Mesendoderm (in vitro differentiated cells): ENCODE data around the gene RTF2.

ENCODE experiments used
- DNase-seq: peaks from one replicate; pipeline ENCODE4 v3.0.0; 2013
- H2AK5ac ChIP-seq: 2 replicates; pipeline ENCODE4 v1.6.1; 2013; ENCODE audit warnings: low read length, inconsistent platforms
- H2BK120ac ChIP-seq: 2 replicates; pipeline ENCODE4 v1.6.1; 2013; ENCODE audit warnings: low read depth, mild to moderate bottlenecking, low read length, moderate library complexity, mixed read lengths
- H2BK15ac ChIP-seq: replicated peaks from 2 replicates; pipeline ENCODE4 v1.6.1; 2013; ENCODE audit warnings: low read depth, mild to moderate bottlenecking, moderate library complexity
- H2BK5ac ChIP-seq: 2 replicates; pipeline ENCODE4 v1.6.1; 2013; ENCODE audit warnings: low read length, inconsistent platforms
- H3K18ac ChIP-seq: 2 replicates; pipeline ENCODE4 v1.6.1; 2013; ENCODE audit warnings: mild to moderate bottlenecking, low read length, mixed read lengths
- H3K23ac ChIP-seq: one replicate; pipeline ENCODE4 v1.6.1; 2013; ENCODE audit warnings: low read length
- H3K27ac ChIP-seq: 2 replicates; pipeline ENCODE4 v1.5.1; 2013; ENCODE audit warnings: low read depth, mild to moderate bottlenecking, inconsistent platforms, low read length, moderate library complexity
- H3K27me3 ChIP-seq: 2 replicates; pipeline ENCODE4 v1.6.1; 2013; ENCODE audit warnings: low read length, control low read depth, mild to moderate bottlenecking, inconsistent platforms; ENCODE audit not compliant: insufficient read depth, poor library complexity
- H3K36me3 ChIP-seq: 2 replicates; pipeline ENCODE4 v1.6.1; 2013; ENCODE audit warnings: low read length, inconsistent platforms; ENCODE audit not compliant: control insufficient read depth, insufficient read depth
- H3K4ac ChIP-seq: one replicate; pipeline ENCODE4 v1.6.1; 2013; ENCODE audit warnings: low read depth, mild to moderate bottlenecking, low read length, moderate library complexity
- H3K4me1 ChIP-seq: 2 replicates; pipeline ENCODE4 v1.6.1; 2013; ENCODE audit warnings: low read depth, low read length, inconsistent platforms; ENCODE audit not compliant: control insufficient read depth
- H3K4me2 ChIP-seq: 2 replicates; pipeline ENCODE4 v1.6.1; 2013; ENCODE audit warnings: low read length
- H3K4me3 ChIP-seq: 2 replicates; pipeline ENCODE4 v1.5.1; 2013; ENCODE audit warnings: mild to moderate bottlenecking, low read length
- H3K56ac ChIP-seq: one replicate; pipeline ENCODE4 v1.6.1; 2013; ENCODE audit warnings: low read length
- H3K79me1 ChIP-seq: 2 replicates; pipeline ENCODE4 v1.6.1; 2013; ENCODE audit warnings: low read length, inconsistent platforms
- H3K79me2 ChIP-seq: 2 replicates; pipeline ENCODE4 v1.6.1; 2013; ENCODE audit warnings: mild to moderate bottlenecking, low read length; ENCODE audit not compliant: control insufficient read depth, insufficient read depth
- H3K9ac ChIP-seq: 2 replicates; pipeline ENCODE4 v1.6.1; 2013; ENCODE audit warnings: low read length, inconsistent platforms
- H4K5ac ChIP-seq: one replicate; pipeline ENCODE4 v1.6.1; 2013; ENCODE audit warnings: low read length
- H4K8ac ChIP-seq: one replicate; pipeline ENCODE4 v1.6.1; 2013; ENCODE audit warnings: low read depth, mild to moderate bottlenecking, control low read depth, low read length, moderate library complexity
- WGBS: extraction: QIAGEN DNeasy Blood & Tissue Kit; methylation state at CpG from one replicate; pipeline ENCODE4 v1.1.7; 2013; ENCODE audit warnings: low lambda C conversion rate, missing lambda C conversion rate; ENCODE audit not compliant: insufficient coverage; ENCODE audit errors: extremely low coverage; 5-methylcytosine and 5-hydroxymethylcytosine counted together

The RTF2 gene

GRCh38 chr20:56431471-56431870 is 37.0 kb upstream of the RTF2 start:
- no peak overlapping the region for H2BK120ac ChIP-seq
- H3K79me1 ChIP-seq: no peaks in the 10 kb centered on the region
- H2BK5ac ChIP-seq: no peak overlapping the region
- no peak overlapping the region for H2AK5ac ChIP-seq
- no peaks in the 10 kb centered on the region for H3K4me1 ChIP-seq
- no CpG with 5 or more reads among the region's 3 CpGs for WGBS
- H3K18ac ChIP-seq: no peak overlapping the region
- DNase-seq: no peak
- no peak overlapping the region for H3K9ac ChIP-seq
- no peaks in the 10 kb centered on the region for H3K27me3 ChIP-seq
- H3K23ac ChIP-seq: no peak overlapping the region
- no peak overlapping the region for H3K56ac ChIP-seq
- no peaks in the 10 kb centered on the region for H3K79me2 ChIP-seq
- H3K4ac ChIP-seq: no peak overlapping the region
- no peaks in the 10 kb centered on the region for H3K36me3 ChIP-seq
- no peak overlapping the region for H3K27ac ChIP-seq
- H4K8ac ChIP-seq: no peak overlapping the region
- no peak overlapping the region for H3K4me2 ChIP-seq
- H2BK15ac ChIP-seq: no peak overlapping the region
- no peak overlapping the region for H3K4me3 ChIP-seq
- no peak overlapping the region for H4K5ac ChIP-seq

- Histone ChIP-seq H4K8ac (no peak overlapping the region), H4K5ac (no peak overlapping the region), H3K27ac (no peak overlapping the region), H3K4me1 (no peaks in the 10 kb centered on the region), H2BK5ac (no peak overlapping the region), H2BK120ac (no peak overlapping the region), H3K9ac (no peak overlapping the region), H2BK15ac (no peak overlapping the region), H3K23ac (no peak overlapping the region), H2AK5ac (no peak overlapping the region), H3K36me3 (no peaks in the 10 kb centered on the region), H3K79me1 (no peaks in the 10 kb centered on the region), H3K4me3 (no peak overlapping the region), H3K27me3 (no peaks in the 10 kb centered on the region), H3K4me2 (no peak overlapping the region), H3K79me2 (no peaks in the 10 kb centered on the region), H3K18ac (no peak overlapping the region), H3K56ac (no peak overlapping the region), H3K4ac (no peak overlapping the region)
- WGBS: no CpG with 5 or more reads among the region's 3 CpGs
- no peak for DNase-seq
Observed at GRCh38 chr20:56433221-56433879, 35.1 kb upstream of the RTF2 start.

- no peak overlapping the region for H3K4me3 ChIP-seq
- H3K4me1 ChIP-seq: no peaks in the 10 kb centered on the region
- WGBS: no CpG with 5 or more reads among the region's 6 CpGs
Observed at GRCh38 chr20:56433880-56434255, 34.6 kb upstream of the RTF2 start.

GRCh38 chr20:56437196-56437960 is 31.0 kb upstream of the RTF2 start:
- Histone ChIP-seq H4K5ac (no peak overlapping the region), H3K4me1 (no peaks in the 10 kb centered on the region)

More at GRCh38 chr20:56433880-56434255, 34.6 kb upstream of the RTF2 start:
- H3K36me3 ChIP-seq: no peaks in the 10 kb centered on the region
- DNase-seq: no peak
- H4K5ac ChIP-seq: no peak overlapping the region
- H2BK5ac ChIP-seq: no peak overlapping the region
- H3K79me2 ChIP-seq: no peaks in the 10 kb centered on the region
- H3K79me1 ChIP-seq: no peaks in the 10 kb centered on the region
- H3K9ac ChIP-seq: no peak overlapping the region
- H3K18ac ChIP-seq: no peak overlapping the region
- no peak overlapping the region for H2AK5ac ChIP-seq
- no peak overlapping the region for H2BK15ac ChIP-seq
- no peak overlapping the region for H4K8ac ChIP-seq
- H2BK120ac ChIP-seq: no peak overlapping the region
- H3K4ac ChIP-seq: no peak overlapping the region
- H3K56ac ChIP-seq: no peak overlapping the region
- no peak overlapping the region for H3K23ac ChIP-seq
- no peak overlapping the region for H3K4me2 ChIP-seq
- no peak overlapping the region for H3K27ac ChIP-seq
- H3K27me3 ChIP-seq: no peaks in the 10 kb centered on the region

GRCh38 chr20:56438284-56438683 is 30.1 kb upstream of the RTF2 start:
- Histone ChIP-seq H3K4me1 (no peaks in the 10 kb centered on the region), H4K5ac (no peak overlapping the region), H3K18ac (no peak overlapping the region), H3K79me2 (no peaks in the 10 kb centered on the region), H3K79me1 (no peaks in the 10 kb centered on the region), H3K56ac (no peak overlapping the region), H2BK15ac (no peak overlapping the region), H3K4me2 (no peak overlapping the region), H3K23ac (no peak overlapping the region), H3K4me3 (no peak overlapping the region), H2AK5ac (no peak overlapping the region), H2BK5ac (no peak overlapping the region), H3K27ac (no peak overlapping the region), H3K36me3 (no peaks in the 10 kb centered on the region), H3K9ac (no peak overlapping the region), H3K4ac (no peak overlapping the region), H3K27me3 (no peaks in the 10 kb centered on the region), H2BK120ac (no peak overlapping the region), H4K8ac (no peak overlapping the region)
- no peak for DNase-seq
- WGBS: no CpG with 5 or more reads among the region's 4 CpGs

More at GRCh38 chr20:56437196-56437960, 31.0 kb upstream of the RTF2 start:
- no peaks in the 10 kb centered on the region for H3K27me3 ChIP-seq
- no peak overlapping the region for H2BK120ac ChIP-seq
- no peak overlapping the region for H2AK5ac ChIP-seq
- no peaks in the 10 kb centered on the region for H3K79me1 ChIP-seq
- no peak overlapping the region for H3K4ac ChIP-seq
- no peak overlapping the region for H3K27ac ChIP-seq
- no peak overlapping the region for H3K56ac ChIP-seq
- no CpG with 5 or more reads among the region's 20 CpGs for WGBS
- no peak for DNase-seq
- no peak overlapping the region for H4K8ac ChIP-seq
- no peak overlapping the region for H3K18ac ChIP-seq
- H3K23ac ChIP-seq: no peak overlapping the region
- no peak overlapping the region for H3K4me3 ChIP-seq
- no peak overlapping the region for H3K4me2 ChIP-seq
- H2BK15ac ChIP-seq: no peak overlapping the region
- H3K36me3 ChIP-seq: no peaks in the 10 kb centered on the region
- H3K9ac ChIP-seq: no peak overlapping the region
- H3K79me2 ChIP-seq: no peaks in the 10 kb centered on the region
- no peak overlapping the region for H2BK5ac ChIP-seq
